ENCODE measurements around the gene SPNS1.
"Not testable (repeated sequence)": the region's sequence is repeated elsewhere in the genome, so short reads cannot be mapped to it uniquely, and the experiment has no call there.

Gene SPNS1

DNA sequence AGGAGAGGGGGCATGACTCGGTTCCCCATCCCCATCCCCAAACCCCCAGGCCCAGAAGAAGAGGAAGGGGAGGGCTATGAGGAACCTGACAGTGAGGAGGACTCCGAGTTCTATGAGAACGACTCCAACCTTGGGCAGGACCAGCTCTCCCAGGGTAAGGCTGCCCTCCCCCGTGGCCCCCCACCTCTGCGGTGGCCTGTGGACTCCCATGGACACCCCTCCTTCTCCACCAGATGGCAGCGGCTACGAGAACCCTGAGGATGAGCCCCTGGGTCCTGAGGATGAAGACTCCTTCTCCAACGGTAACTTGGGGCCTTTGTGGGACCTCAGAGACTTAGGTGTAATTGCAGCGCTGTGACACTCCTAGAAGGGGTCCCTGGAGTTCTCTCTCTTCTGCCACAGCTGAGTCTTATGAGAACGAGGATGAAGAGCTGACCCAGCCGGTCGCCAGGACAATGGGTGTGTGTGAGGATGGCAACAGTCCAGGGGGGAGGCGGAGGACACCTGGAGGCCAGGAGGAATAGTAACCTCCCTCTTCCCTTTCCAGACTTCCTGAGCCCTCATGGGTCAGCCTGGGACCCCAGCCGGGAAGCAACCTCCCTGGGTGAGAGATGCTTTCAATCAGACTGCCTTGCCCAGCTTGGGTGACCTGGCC lies 37.2 kb upstream of the SPNS1 start:
- H3K36me3 ChIP-seq (replicated peaks): no peaks in the 10 kb centered on the region
- H3K4me1 ChIP-seq: peaks cover 2% of the 10 kb centered on the region; the same call in 1 of the 2 replicates
- in situ Hi-C loops (cut with MboI; ENCODE audit: low sequenced_read_pairs): no loop called here

GRCh38 chr16:28938721-28939120 lies 35.9 kb upstream of the SPNS1 start:
- Histone ChIP-seq H3K9me3 (no peaks in the 10 kb centered on the region), H3K27me3 (ENCODE audit: low read depth) (no peaks in the 10 kb centered on the region), H3K4me1 (peaks cover 2% of the 10 kb centered on the region; the same call in 1 of the 2 replicates), H3K4me3 (no peak overlapping the region), H3K36me3 (replicated peaks) (no peaks in the 10 kb centered on the region)
- in situ Hi-C loops (cut with MboI; ENCODE audit: low sequenced_read_pairs): no loop called here
- DNase-seq (ENCODE audit: low spot score in 2 of 2): no peak

More for the DNA sequence above, 37.2 kb upstream of the SPNS1 start:
- Histone ChIP-seq H3K9me3 (no peaks in the 10 kb centered on the region), H3K27me3 (ENCODE audit: low read depth) (no peaks in the 10 kb centered on the region), H3K4me3 (no peak overlapping the region)
- DNase-seq (ENCODE audit: low spot score in 2 of 2): no peak

DNA sequence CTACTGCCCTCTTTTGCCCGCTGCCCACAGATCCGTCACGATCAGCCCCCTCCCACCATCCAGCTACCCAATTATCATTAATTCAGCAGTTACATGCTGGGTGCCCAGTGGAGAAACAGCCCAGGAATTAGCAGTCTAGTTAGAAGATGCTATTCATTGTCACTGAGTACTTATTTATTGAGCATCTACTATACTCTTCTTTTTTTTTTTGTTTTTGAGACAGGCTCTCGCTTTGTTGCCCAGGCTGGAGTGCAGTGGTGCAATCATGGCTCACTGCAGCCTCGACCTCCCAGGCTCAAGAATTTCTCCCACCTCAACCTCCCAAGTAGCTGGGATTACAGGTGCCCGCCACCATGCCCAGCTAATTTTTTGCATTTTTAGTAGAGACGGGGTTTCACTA lies 34.8 kb upstream of the SPNS1 start:
- DNase-seq (ENCODE audit: low spot score in 2 of 2); H3K36me3 ChIP-seq (replicated peaks); H3K9me3 ChIP-seq; H3K4me1 ChIP-seq; H3K4me3 ChIP-seq; in situ Hi-C loops (cut with MboI; ENCODE audit: low sequenced_read_pairs); H3K27me3 ChIP-seq (ENCODE audit: low read depth): not testable (repeated sequence)

GRCh38 chr16:28943281-28943680 lies 31.3 kb upstream of the SPNS1 start:
- H3K4me1 ChIP-seq: peaks cover 4% of the 10 kb centered on the region; the same call in 1 of the 2 replicates
- no peaks in the 10 kb centered on the region for H3K27me3 ChIP-seq (ENCODE audit: low read depth)
- in situ Hi-C loops (cut with MboI; ENCODE audit: low sequenced_read_pairs): no loop called here
- H3K4me3 ChIP-seq: no peak overlapping the region
- no peak for DNase-seq (ENCODE audit: low spot score in 2 of 2)
- no peaks in the 10 kb centered on the region for H3K36me3 ChIP-seq (replicated peaks)
- H3K9me3 ChIP-seq: no peaks in the 10 kb centered on the region

DNA sequence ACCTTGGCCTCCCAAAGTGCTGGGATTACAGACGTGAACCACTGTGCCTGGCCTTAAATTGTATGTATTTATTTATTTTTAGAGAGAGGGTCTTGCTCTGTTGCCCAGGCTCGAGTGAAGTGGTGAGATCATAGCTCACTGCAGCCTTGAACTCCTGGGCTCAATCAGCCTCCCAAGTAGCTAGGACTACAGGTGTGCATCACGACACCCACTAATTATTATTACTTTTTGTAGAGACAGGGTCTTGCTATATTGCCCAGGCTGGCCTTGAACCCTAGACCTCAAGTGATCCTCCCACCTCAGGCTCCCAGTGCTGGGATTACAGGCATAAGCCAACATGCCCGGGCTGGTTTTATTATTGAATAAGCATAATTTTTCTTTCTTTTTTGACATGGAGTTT lies 27.9 kb upstream of the SPNS1 start:
- Histone ChIP-seq H3K36me3 (replicated peaks) (peaks cover 5% of the 10 kb centered on the region; the same call in 1 of the 2 replicates), H3K4me1 (peaks cover 7% of the 10 kb centered on the region), H3K27me3 (ENCODE audit: low read depth) (no peaks in the 10 kb centered on the region), H3K4me3 (no peak overlapping the region), H3K9me3 (no peaks in the 10 kb centered on the region)
- DNase-seq (ENCODE audit: low spot score in 2 of 2): no peak
- in situ Hi-C loops (cut with MboI; ENCODE audit: low sequenced_read_pairs): loop anchor here (5.0 kb wide), 1 partner anchor 99 kb away; the partner anchor contains the start of gene TUFM

DNA sequence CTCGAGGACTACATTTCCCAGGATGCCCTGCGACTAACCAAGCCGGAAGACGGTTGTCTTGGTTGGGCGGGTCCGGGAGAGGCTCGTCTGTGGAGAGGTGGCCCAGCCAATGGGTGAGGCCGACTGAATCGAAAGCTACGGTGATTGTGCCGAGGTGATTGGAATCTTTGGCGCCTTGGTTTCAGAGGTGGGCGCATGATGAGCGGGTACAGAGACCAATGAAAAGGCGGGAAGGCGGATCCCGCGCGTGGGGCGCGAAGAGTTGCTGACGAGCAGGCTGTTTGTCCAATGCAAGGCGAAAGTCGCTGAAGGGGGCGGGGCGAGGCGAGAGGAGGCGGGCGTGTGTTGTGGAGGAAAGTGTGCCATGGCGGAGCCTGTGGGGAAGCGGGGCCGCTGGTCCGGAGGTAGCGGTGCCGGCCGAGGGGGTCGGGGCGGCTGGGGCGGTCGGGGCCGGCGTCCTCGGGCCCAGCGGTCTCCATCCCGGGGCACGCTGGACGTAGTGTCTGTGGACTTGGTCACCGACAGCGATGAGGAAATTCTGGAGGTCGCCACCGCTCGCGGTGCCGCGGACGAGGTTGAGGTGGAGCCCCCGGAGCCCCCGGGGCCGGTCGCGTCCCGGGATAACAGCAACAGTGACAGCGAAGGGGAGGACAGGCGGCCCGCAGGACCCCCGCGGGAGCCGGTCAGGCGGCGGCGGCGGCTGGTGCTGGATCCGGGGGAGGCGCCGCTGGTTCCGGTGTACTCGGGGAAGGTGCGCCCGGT lies 23.7 kb upstream of the SPNS1 start, which contains the start of gene NFATC2IP:
Gene NFATC2IP (plus strand): TSS at position 290 of the 762 bp plus-strand sequence. CDS start 75 bp downstream, at position 365.
- no peaks in the 10 kb centered on the region for H3K27me3 ChIP-seq (ENCODE audit: low read depth)
- H3K4me1 ChIP-seq: peaks cover 10% of the 10 kb centered on the region
- in situ Hi-C loops (cut with MboI; ENCODE audit: low sequenced_read_pairs): no loop called here
- peak within 1 kb of the TSS; percentile 85 for H3K4me3 ChIP-seq
- DNase-seq (ENCODE audit: low spot score in 2 of 2): peak; percentile 99
- peaks cover 43% of the 10 kb centered on the region for H3K36me3 ChIP-seq (replicated peaks)
- H3K9me3 ChIP-seq: no peaks in the 10 kb centered on the region

DNA sequence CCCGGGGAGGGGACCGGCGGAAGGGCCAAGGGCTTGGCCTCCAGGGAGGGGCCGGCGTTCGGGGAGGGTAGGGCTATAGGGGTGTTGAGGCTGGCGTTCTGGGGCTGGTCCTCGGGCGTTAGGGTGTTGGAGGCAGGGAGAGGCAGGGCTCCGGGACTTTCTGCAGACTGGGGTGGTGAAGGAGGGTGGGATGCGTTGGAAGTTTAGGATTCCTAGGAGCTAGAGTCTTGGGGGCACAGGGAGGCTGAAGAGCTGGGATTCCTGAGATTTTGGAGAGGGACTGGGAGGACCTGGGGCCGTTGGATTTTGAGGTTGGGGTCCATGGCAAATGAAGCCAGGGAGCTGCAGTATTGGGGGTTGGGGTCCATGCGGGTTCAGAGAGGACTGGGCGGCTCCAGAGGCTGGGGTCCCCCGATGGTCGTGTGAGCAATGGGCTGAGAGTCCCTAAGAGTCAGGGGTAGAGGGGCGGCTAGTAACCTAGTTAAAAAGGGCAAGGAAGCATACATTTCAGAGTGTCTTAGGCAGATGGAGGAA lies 23.1 kb upstream of the SPNS1 start:
- no peaks in the 10 kb centered on the region for H3K9me3 ChIP-seq
- peaks cover 49% of the 10 kb centered on the region for H3K36me3 ChIP-seq (replicated peaks)
- peak in 1 of 2 experiments; percentile 46 for DNase-seq (ENCODE audit: low spot score in 2 of 2)
- in situ Hi-C loops (cut with MboI; ENCODE audit: low sequenced_read_pairs): no loop called here
- peak overlapping the region; percentile 85 for H3K4me3 ChIP-seq
- no peaks in the 10 kb centered on the region for H3K27me3 ChIP-seq (ENCODE audit: low read depth)
- H3K4me1 ChIP-seq: peaks cover 10% of the 10 kb centered on the region

DNA sequence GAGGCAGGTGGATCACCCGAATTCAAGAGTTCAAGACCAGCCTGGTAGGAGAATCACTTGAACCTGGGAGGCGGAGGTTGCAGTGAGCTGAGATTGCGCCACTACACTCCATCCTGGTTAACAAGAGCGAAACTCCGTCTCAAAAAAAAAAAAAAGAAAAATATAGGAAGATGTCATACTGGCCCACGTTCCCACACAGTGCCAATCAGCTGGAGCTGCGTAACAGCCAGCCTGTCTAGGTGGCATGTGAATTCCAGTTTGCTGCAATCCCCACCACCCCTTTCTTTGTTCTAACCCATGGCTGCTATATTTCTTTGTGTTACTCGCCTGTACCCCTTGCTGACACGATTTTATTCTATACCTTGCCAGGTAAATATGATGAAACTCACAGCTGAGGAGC lies 16.4 kb upstream of the SPNS1 start:
- Histone ChIP-seq H3K9me3 (no peaks in the 10 kb centered on the region), H3K36me3 (replicated peaks) (peaks cover 77% of the 10 kb centered on the region), H3K27me3 (ENCODE audit: low read depth) (no peaks in the 10 kb centered on the region), H3K4me3 (no peak overlapping the region), H3K4me1 (no peaks in the 10 kb centered on the region)
- in situ Hi-C loops (cut with MboI; ENCODE audit: low sequenced_read_pairs): no loop called here
- no peak for DNase-seq (ENCODE audit: low spot score in 2 of 2)

DNA sequence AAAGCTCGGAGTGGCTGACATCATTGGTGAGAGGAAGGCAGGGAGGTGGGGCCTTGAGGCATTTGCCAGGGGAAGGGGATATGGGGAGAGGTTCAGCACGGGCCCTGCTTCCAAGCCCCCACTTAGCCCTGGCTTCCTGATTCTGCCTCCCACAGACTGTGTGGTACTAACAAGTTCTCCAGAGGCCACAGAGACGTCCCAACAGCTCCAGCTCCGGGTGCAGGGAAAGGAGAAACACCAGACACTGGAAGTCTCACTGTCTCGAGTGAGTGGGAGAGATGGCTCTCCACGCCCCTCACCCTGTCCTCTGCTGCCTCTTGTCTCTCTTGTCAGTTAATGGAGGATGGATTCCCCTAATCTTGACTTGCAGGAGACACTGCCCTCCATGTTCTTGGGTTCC lies 15.7 kb upstream of the SPNS1 start:
- Histone ChIP-seq H3K4me3 (no peak overlapping the region), H3K36me3 (replicated peaks) (peaks cover 77% of the 10 kb centered on the region), H3K9me3 (no peaks in the 10 kb centered on the region), H3K4me1 (no peaks in the 10 kb centered on the region), H3K27me3 (ENCODE audit: low read depth) (no peaks in the 10 kb centered on the region)
- in situ Hi-C loops (cut with MboI; ENCODE audit: low sequenced_read_pairs): no loop called here
- no peak for DNase-seq (ENCODE audit: low spot score in 2 of 2)

DNA sequence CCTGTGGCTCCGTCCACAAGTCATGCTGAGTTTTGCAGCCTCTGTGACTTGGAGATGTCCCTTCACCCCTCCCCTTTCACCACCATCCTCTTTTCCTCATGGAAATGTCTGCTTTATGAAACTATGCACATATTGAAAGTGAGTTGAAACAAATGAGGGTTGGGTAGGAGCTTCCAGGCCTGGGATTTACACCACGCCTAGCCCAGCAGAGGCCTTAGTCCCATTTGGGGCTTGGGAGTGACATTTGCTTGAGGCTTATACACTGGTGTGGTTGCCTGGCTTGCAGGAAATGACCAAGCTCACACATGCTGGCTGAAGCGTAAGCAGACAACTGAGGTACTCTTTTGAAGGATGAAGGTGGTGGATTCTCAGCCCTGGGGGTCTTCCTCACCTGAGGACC lies 10.5 kb upstream of the SPNS1 start:
- Histone ChIP-seq H3K27me3 (ENCODE audit: low read depth) (no peaks in the 10 kb centered on the region), H3K36me3 (replicated peaks) (peaks cover 53% of the 10 kb centered on the region), H3K4me3 (no peak overlapping the region), H3K9me3 (no peaks in the 10 kb centered on the region), H3K4me1 (no peaks in the 10 kb centered on the region)
- no peak for DNase-seq (ENCODE audit: low spot score in 2 of 2)
- in situ Hi-C loops (cut with MboI; ENCODE audit: low sequenced_read_pairs): no loop called here

GRCh38 chr16:28964496-28964895 lies 10.1 kb upstream of the SPNS1 start:
- Histone ChIP-seq H3K9me3 (no peaks in the 10 kb centered on the region), H3K4me3 (no peak overlapping the region), H3K36me3 (replicated peaks) (peaks cover 51% of the 10 kb centered on the region), H3K4me1 (no peaks in the 10 kb centered on the region), H3K27me3 (ENCODE audit: low read depth) (no peaks in the 10 kb centered on the region)
- in situ Hi-C loops (cut with MboI; ENCODE audit: low sequenced_read_pairs): no loop called here
- no peak for DNase-seq (ENCODE audit: low spot score in 2 of 2)

- H3K4me1 ChIP-seq: no peaks in the 10 kb centered on the region
- in situ Hi-C loops (cut with MboI; ENCODE audit: low sequenced_read_pairs): no loop called here
- H3K27me3 ChIP-seq (ENCODE audit: low read depth): no peaks in the 10 kb centered on the region
- no peak for DNase-seq (ENCODE audit: low spot score in 2 of 2)
- no peak overlapping the region for H3K4me3 ChIP-seq
- H3K9me3 ChIP-seq: no peaks in the 10 kb centered on the region
- H3K36me3 ChIP-seq (replicated peaks): peaks cover 33% of the 10 kb centered on the region
Observed at GRCh38 chr16:28967156-28967555, 7.4 kb upstream of the SPNS1 start.

GRCh38 chr16:28969696-28970095 lies 4.9 kb upstream of the SPNS1 start:
- in situ Hi-C loops (cut with MboI; ENCODE audit: low sequenced_read_pairs); DNase-seq (ENCODE audit: low spot score in 2 of 2): not testable (repeated sequence)

DNA sequence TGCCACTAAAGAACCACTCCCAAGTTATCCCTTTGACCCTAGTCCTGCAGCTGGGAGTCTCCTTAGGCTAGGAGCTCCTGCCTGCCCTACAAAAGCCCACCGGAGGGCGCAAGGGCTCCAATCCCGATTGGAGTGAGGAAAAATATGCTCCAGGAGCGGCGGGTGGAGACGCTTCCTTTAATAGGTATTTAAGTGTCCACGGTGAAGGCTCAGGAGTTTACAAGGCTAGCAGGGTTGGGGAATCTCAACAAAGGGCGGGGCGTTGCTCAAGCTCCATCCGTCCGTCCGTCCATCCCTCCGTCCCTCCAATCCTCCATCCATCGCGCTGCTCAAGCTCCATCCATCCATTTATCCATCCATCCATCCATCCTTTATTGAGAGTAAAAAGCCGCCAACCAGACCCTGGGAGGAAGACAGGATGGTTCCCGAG lies 556 bp upstream of the SPNS1 start:
- peak; percentile 71 to 81 for DNase-seq (ENCODE audit: low spot score in 2 of 2)
- Histone ChIP-seq H3K27me3 (ENCODE audit: low read depth) (no peaks in the 10 kb centered on the region), H3K4me1 (peaks cover 3% of the 10 kb centered on the region; the same call in 1 of the 2 replicates), H3K36me3 (replicated peaks) (no peaks in the 10 kb centered on the region), H3K4me3 (peak overlapping the region; percentile 96), H3K9me3 (no peaks in the 10 kb centered on the region)
- in situ Hi-C loops (cut with MboI; ENCODE audit: low sequenced_read_pairs): no loop called here

More at GRCh38 chr16:28969696-28970095, 4.9 kb upstream of the SPNS1 start:
- not testable (repeated sequence) for H3K27me3 ChIP-seq (ENCODE audit: low read depth); H3K4me1 ChIP-seq; H3K9me3 ChIP-seq; H3K36me3 ChIP-seq (replicated peaks); H3K4me3 ChIP-seq

Measured in HAP-1 (cell line).